GM21515 (cell line): ENCODE measurements around the gene SLC12A9.

Experiments
- ATAC-seq: cut with Tn5 transposase; IDR thresholded peaks from one replicate; pipeline ENCODE4 v1.9.1; 2021; ENCODE audit not compliant: unreplicated experiment

The SLC12A9 gene

GRCh38 chr7:100882201-100882600 lies 29.7 kb downstream of the SLC12A9 start:
- no peak for ATAC-seq

- ATAC-seq, result no peak
Observed at GRCh38 chr7:100882785-100883526, 30.4 kb downstream of the SLC12A9 start.

- no peak for ATAC-seq
Observed at GRCh38 chr7:100884736-100885439, 32.4 kb downstream of the SLC12A9 start.

- no peak for ATAC-seq
Observed at GRCh38 chr7:100885440-100886141, 33.1 kb downstream of the SLC12A9 start.

GRCh38 chr7:100886142-100886935 lies 33.8 kb downstream of the SLC12A9 start:
- ATAC-seq, result no peak

GRCh38 chr7:100886936-100887515 lies 34.5 kb downstream of the SLC12A9 start:
- ATAC-seq, result no peak

GRCh38 chr7:100887516-100888290 lies 35.2 kb downstream of the SLC12A9 start:
- peak; percentile 38 for ATAC-seq

GRCh38 chr7:100888291-100888987 lies 35.9 kb downstream of the SLC12A9 start:
- no peak for ATAC-seq

GRCh38 chr7:100888988-100889750 lies 36.7 kb downstream of the SLC12A9 start, which contains the start of gene UFSP1:
UFSP1 (minus strand) TSS chr7:100889715; CDS start chr7:100889271, 444 bp downstream.
- ATAC-seq, result peak; percentile 21

- no peak for ATAC-seq
Observed at GRCh38 chr7:100890653-100891567, 38.4 kb downstream of the SLC12A9 start.

- ATAC-seq, result no peak
Observed at GRCh38 chr7:100891568-100892247, 39.2 kb downstream of the SLC12A9 start.

- ATAC-seq, result no peak
Observed at GRCh38 chr7:100892364-100893317, 40.1 kb downstream of the SLC12A9 start.

GRCh38 chr7:100893318-100893895 lies 40.9 kb downstream of the SLC12A9 start:
- no peak for ATAC-seq

GRCh38 chr7:100893910-100894721 lies 41.6 kb downstream of the SLC12A9 start:
- ATAC-seq, result no peak
